Activated CD4-positive, alpha-beta memory T cell treated with anti-CD3 and anti-CD28 coated beads for 36 hours (primary cell): ENCODE results near the gene IFI16. TPM values are rescaled to one million over a fixed set of nuclear protein-coding genes. Genes with fewer than 3 reads are reported as not detected.
A peak's percentile ranks its signal among the peaks of the same experiment; 100 is the strongest.
"Not testable (repeated sequence)": the region's sequence is repeated elsewhere in the genome, so short reads cannot be mapped to it uniquely, and the experiment has no call there.

Experiments used
- CTCF ChIA-PET: fragments of 350-600 bp; sonication (Branson Sonifier 250); formaldehyde crosslinking; loops from one replicate; lab custom pipeline; 2021; ENCODE audit warnings: antibody characterized with exemption, inconsistent platforms; lab: Charles Lee
- POLR2A ChIA-PET: fragments of 350-600 bp; sonication (Branson Sonifier 250); formaldehyde crosslinking; loops from one replicate; lab custom pipeline; 2021; ENCODE audit warnings: antibody characterized with exemption; lab: Charles Lee
- DNase-seq: peaks from one replicate; pipeline ENCODE4 v3.0.0-alpha.2; 2020
- H3K27ac Mint-ChIP-seq: one replicate; pipeline ENCODE4 v1.8.0; 2021; ENCODE audit warnings: mixed read lengths
- H3K27me3 Mint-ChIP-seq: one replicate; pipeline ENCODE4 v1.8.0; 2021; ENCODE audit warnings: mixed read lengths
- H3K36me3 Mint-ChIP-seq: one replicate; pipeline ENCODE4 v1.8.0; 2021; ENCODE audit warnings: mixed read lengths
- H3K4me1 Mint-ChIP-seq: one replicate; pipeline ENCODE4 v1.8.0; 2021; ENCODE audit warnings: low read depth, mixed read lengths
- H3K4me3 Mint-ChIP-seq: one replicate; pipeline ENCODE4 v1.8.0; 2021; ENCODE audit warnings: mild to moderate bottlenecking, mixed read lengths
- H3K9me3 Mint-ChIP-seq: one replicate; pipeline ENCODE4 v1.8.0; 2021; ENCODE audit warnings: mixed read lengths
- intact Hi-C: fragments of 100-400 bp; cut with micrococcal nuclease; formaldehyde crosslinking; loops from one replicate; pipeline ENCODE4 v1.15.1; 2023
- total RNA-seq, 2 experiments: library from RNA; stranded (reverse); gene quantifications; one replicate each; pipeline ENCODE4 v1.2.3, GENCODE V29; 2021

Gene IFI16
- total RNA-seq, 2 experiments from 2014 or later: 215 to 220 TPM

DNA sequence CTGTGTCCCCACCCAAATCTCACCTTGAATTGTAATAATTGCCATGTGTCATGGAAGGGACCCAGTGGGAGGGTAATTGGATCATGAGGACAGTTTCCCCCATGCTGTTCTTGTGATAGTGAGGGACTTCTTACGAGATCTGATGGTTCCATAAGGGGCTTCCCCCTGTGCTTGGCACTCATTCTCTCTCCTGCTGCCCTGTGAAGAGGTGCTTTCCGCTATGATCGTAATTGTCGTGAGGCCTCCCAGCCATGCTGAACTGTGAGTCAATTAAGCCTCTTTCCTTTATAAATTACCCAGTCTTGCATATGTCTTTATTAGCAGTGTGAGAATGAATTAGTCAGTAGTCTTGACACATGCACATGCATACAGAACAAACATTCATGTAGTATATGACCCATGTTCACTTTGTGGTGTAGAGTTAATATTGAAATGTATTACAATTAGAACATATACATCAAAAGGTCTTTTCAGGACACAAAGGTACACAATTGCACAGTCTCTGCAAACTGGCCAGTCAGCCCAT is 16.9 kb upstream of the IFI16 start:
- POLR2A ChIA-PET: no interaction called here
- peaks cover 33% of the 10 kb centered on the region for H3K9me3 Mint-ChIP-seq
- H3K27me3 Mint-ChIP-seq: no peaks in the 10 kb centered on the region
- H3K36me3 Mint-ChIP-seq: peaks cover 57% of the 10 kb centered on the region
- CTCF ChIA-PET: no interaction called here
- peak; percentile 27 for DNase-seq
- H3K27ac Mint-ChIP-seq: no peak overlapping the region
- no peak overlapping the region for H3K4me3 Mint-ChIP-seq
- peaks cover 24% of the 10 kb centered on the region for H3K4me1 Mint-ChIP-seq
- intact Hi-C loops: loop anchor here (10.0 kb wide), 2 partner anchors 278 to 348 kb away; no protein-coding TSS in a partner anchor

DNA sequence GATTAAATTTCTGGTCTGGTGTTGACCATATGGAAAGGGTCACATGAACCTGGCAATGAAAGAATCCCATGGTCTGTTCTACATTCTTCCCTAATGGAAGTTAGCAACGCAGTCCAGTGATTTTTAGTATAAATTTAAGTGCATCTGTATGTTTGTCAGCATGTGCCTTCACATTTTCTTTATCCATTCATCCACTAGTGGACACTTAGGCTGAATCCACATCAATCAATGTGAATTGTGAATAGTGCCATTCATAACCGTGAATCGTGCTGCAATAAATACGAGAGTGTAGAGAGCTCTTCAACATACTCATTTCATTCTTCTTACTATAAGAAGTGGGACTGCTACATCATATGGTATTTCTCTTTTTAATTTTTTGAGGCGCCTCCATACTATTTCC is 12.7 kb upstream of the IFI16 start:
- intact Hi-C loops: loop anchor here (5.0 to 10.0 kb wide), 3 partner anchors 165 to 352 kb away; partner anchors contain the start of gene MNDA
- H3K36me3 Mint-ChIP-seq: peaks cover 50% of the 10 kb centered on the region
- ChIA-PET POLR2A (interaction anchor here (2.5 kb wide), 1 partner anchor 12 kb away, joined by 28 read pairs; the partner anchor contains the start of gene IFI16), CTCF (interaction anchor here (0.6 to 3.1 kb wide), 4 partner anchors 28 to 793 kb away, joined by 3 to 46 read pairs (median 12); no protein-coding TSS in a partner anchor)
- no peaks in the 10 kb centered on the region for H3K27me3 Mint-ChIP-seq
- H3K4me1 Mint-ChIP-seq: peaks cover 43% of the 10 kb centered on the region
- no peak for DNase-seq
- H3K27ac Mint-ChIP-seq: peak overlapping the region; percentile 52
- no peak overlapping the region for H3K4me3 Mint-ChIP-seq
- H3K9me3 Mint-ChIP-seq: peaks cover 32% of the 10 kb centered on the region

DNA sequence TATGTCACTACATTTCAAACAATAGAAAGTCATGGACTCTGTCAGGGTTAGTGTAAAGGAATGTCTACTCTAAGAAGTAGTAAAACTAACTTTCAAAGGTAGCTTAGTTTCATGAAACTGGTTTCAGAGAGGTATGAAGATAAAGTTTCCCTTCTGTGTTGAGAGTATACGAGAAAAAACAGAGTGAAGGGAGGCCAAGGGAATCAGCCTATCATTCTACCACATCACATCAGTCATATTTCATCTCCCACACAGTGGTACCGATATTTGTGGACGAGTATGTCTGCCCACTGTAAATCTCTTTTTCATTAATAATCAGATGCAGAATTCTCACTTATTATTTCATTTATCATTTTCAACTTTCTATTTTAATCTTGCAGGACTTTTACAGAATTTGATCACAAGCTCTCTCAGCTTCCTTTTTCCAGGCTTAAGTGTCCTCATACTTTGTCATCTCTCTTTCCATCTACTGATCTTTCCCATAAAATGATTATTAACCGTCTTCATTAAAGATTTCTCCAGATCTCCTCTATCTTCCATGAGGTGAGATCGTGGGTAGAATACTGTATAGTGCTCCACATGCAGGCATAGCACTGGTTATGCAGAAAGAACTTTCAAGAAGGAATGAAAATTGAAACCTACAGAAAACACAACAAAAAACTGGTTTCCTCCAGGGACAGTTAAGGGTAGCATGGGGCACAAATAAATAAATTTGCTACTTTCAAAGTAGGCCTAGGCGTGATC is 11.5 kb upstream of the IFI16 start:
- peak overlapping the region; percentile 5 for H3K4me3 Mint-ChIP-seq
- intact Hi-C loops: loop anchor here (1.0 to 10.0 kb wide), 9 partner anchors 29 to 795 kb away; partner anchors contain the start of genes MNDA and PYHIN1
- H3K27me3 Mint-ChIP-seq: no peaks in the 10 kb centered on the region
- peaks cover 38% of the 10 kb centered on the region for H3K36me3 Mint-ChIP-seq
- H3K9me3 Mint-ChIP-seq: peaks cover 20% of the 10 kb centered on the region
- POLR2A ChIA-PET: interaction anchor here (0.6 to 2.5 kb wide), 7 partner anchors 11 to 179 kb away, joined by 3 to 28 read pairs (median 3); partner anchors contain the start of genes AIM2 and IFI16
- H3K4me1 Mint-ChIP-seq: peaks cover 43% of the 10 kb centered on the region
- CTCF ChIA-PET: interaction anchor here (0.6 to 3.1 kb wide), 37 partner anchors 9 to 795 kb away, joined by 3 to 46 read pairs (median 4); partner anchors contain the start of genes AIM2, IFI16 and OR6N2
- no peak for DNase-seq
- H3K27ac Mint-ChIP-seq: peak overlapping the region; percentile 52

DNA sequence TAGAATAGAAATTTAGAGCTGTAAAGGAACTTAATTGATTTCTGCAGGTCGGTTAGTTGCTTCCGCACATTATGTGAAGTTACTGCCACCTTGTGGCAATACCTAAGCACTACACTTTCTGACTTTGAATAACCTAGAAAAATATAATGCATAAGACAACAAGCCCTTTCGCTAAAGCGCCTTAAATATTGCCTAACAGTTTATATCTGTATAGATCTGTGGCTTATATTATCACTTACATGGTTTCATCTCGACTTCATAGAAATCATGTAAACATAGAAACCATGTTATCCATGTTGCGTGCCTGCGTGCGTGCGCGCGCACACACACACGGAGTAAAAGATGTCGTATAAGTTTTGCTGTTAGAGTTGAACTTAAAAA is 10.9 kb upstream of the IFI16 start:
- intact Hi-C loops: loop anchor here (1.0 to 10.0 kb wide), 9 partner anchors 29 to 795 kb away; partner anchors contain the start of genes MNDA and PYHIN1
- Mint-ChIP-seq H3K9me3 (peaks cover 15% of the 10 kb centered on the region), H3K4me1 (peaks cover 43% of the 10 kb centered on the region), H3K27ac (peak overlapping the region; percentile 52), H3K36me3 (peaks cover 32% of the 10 kb centered on the region), H3K27me3 (no peaks in the 10 kb centered on the region), H3K4me3 (peak overlapping the region; percentile 5)
- DNase-seq: peak; percentile 25
- ChIA-PET CTCF (interaction anchor here (0.6 to 3.1 kb wide), 32 partner anchors 9 to 795 kb away, joined by 3 to 46 read pairs (median 4); partner anchors contain the start of genes AIM2, IFI16 and OR6N2), POLR2A (interaction anchor here (0.6 to 2.5 kb wide), 6 partner anchors 10 to 180 kb away, joined by 3 to 28 read pairs (median 4); partner anchors contain the start of genes AIM2 and IFI16)

DNA sequence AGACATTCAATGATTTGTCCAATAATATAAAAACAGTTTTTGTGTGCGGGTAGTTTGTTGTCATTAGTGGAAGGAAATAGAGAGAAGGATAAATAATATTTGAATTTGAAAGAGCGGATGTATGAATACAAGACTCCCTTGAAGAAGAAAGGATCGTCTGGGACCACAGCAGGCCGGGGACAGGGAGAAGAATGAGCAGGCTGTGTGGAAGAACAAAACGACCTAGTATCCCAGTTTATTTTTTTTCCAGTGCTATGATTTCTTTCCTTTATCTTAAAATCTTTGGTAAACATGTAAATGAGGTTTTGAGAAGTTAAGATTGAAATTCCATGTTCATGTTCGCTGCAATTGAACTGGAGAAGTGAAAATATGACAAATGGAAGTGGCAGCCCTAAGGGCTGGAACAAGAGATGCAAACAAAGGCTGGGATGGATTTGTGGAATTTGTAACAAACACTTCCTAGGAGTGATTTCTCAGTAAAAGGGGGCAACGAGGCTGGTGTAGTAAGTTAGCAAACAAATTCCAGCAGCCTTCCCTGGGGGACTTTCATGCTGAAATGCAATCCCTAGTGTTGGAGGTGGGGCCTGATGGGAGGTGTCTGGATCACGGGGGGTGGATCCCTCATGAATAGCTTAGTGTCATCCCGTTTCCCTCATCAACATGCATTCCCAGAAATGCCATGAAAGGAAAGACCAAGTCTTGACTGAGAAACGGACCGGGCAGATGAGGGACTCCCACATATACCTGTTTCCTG is 10.2 kb upstream of the IFI16 start:
- Mint-ChIP-seq H3K4me3 (no peak overlapping the region), H3K36me3 (peaks cover 29% of the 10 kb centered on the region), H3K9me3 (peaks cover 12% of the 10 kb centered on the region), H3K4me1 (peaks cover 43% of the 10 kb centered on the region), H3K27ac (no peak overlapping the region), H3K27me3 (no peaks in the 10 kb centered on the region)
- POLR2A ChIA-PET: interaction anchor here (1.3 kb wide), 1 partner anchor 77 kb away, joined by 3 read pairs; the partner anchor contains the start of gene AIM2
- no peak for DNase-seq
- CTCF ChIA-PET: interaction anchor here (0.9 to 1.9 kb wide), 4 partner anchors 71 to 795 kb away, joined by 4 to 16 read pairs (median 6); no protein-coding TSS in a partner anchor
- intact Hi-C loops: loop anchor here (5.0 to 10.0 kb wide), 3 partner anchors 167 to 355 kb away; partner anchors contain the start of gene MNDA

DNA sequence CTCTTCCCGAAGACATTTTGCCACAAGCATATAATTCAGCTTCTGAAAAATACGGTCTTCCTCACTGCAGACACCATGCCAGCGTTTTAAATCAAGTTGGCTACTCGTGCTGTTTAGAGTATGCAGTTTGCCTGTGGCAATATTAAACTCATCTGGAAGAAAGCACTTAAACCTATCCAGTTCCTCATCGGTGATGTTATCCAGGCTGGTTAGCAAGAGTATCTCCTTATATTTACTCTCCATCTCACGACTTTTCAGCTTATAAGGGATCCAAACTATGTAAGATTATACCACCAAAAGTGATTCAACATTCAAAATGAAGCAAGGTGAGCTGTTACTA is 9.7 kb upstream of the IFI16 start:
- POLR2A ChIA-PET: interaction anchor here (1.3 kb wide), 1 partner anchor 76 kb away, joined by 3 read pairs; the partner anchor contains the start of gene AIM2

DNA sequence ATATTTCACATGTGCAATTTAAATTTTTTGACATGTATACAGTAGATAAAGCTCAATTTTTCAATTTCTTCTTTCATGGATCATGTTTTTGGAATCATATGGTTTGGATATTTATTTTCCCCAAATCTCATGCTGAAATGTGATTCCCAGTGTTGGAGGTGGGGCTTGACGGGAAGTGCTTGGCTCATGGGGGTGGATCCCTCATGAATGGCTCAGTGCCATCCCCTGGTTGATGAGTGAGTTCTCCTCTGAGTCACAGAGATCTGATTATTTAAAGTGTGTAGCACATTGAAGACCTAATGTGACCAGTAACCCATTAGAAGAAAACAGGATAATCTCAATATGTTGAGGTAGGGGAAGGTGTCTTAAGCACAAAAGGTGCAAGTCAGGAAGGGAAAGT is 9.1 kb upstream of the IFI16 start:
- CTCF ChIA-PET: interaction anchor here (0.9 to 1.9 kb wide), 3 partner anchors 70 to 207 kb away, joined by 5 to 16 read pairs (median 6); no protein-coding TSS in a partner anchor
- Mint-ChIP-seq H3K36me3 (peaks cover 22% of the 10 kb centered on the region), H3K9me3 (peaks cover 2% of the 10 kb centered on the region), H3K4me1 (peaks cover 50% of the 10 kb centered on the region), H3K27me3 (no peaks in the 10 kb centered on the region), H3K27ac (no peak overlapping the region), H3K4me3 (no peak overlapping the region)
- intact Hi-C loops: no loop called here
- peak; percentile 20 for DNase-seq
- POLR2A ChIA-PET: interaction anchor here (1.3 kb wide), 1 partner anchor 76 kb away, joined by 3 read pairs; the partner anchor contains the start of gene AIM2

More for the DNA sequence above, 9.7 kb upstream of the IFI16 start:
- no peaks in the 10 kb centered on the region for H3K27me3 Mint-ChIP-seq
- H3K9me3 Mint-ChIP-seq: peaks cover 6% of the 10 kb centered on the region
- no peak overlapping the region for H3K27ac Mint-ChIP-seq
- intact Hi-C loops: no loop called here
- peaks cover 46% of the 10 kb centered on the region for H3K4me1 Mint-ChIP-seq
- CTCF ChIA-PET: interaction anchor here (0.9 to 1.9 kb wide), 4 partner anchors 71 to 796 kb away, joined by 4 to 16 read pairs (median 6); no protein-coding TSS in a partner anchor
- H3K36me3 Mint-ChIP-seq: peaks cover 23% of the 10 kb centered on the region
- no peak overlapping the region for H3K4me3 Mint-ChIP-seq
- DNase-seq: no peak

DNA sequence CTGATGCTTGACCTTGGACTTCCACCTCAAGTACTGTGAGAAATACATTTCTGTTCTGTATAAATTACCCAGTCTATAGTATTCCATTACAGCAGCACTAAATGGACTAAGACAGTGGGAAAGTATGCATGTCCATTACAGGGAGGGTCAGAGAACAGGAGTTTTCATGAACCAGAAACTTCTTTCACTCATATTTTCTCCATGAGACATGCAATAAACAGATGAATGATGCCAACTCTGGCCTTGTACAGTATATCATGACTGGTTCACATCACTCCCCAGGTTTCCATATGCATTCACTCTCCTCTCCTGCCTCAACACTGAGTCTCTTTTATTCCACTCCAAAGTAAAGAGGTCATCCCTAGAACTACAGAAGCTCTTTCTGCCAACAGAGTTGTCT is 4.5 kb upstream of the IFI16 start:
- intact Hi-C loops: no loop called here
- peaks cover 35% of the 10 kb centered on the region for H3K36me3 Mint-ChIP-seq
- POLR2A ChIA-PET: interaction anchor here (0.7 to 1.6 kb wide), 2 partner anchors 10 to 72 kb away, joined by 3 to 8 read pairs; partner anchors contain the start of gene AIM2
- peaks cover 50% of the 10 kb centered on the region for H3K4me1 Mint-ChIP-seq
- no peaks in the 10 kb centered on the region for H3K9me3 Mint-ChIP-seq
- CTCF ChIA-PET: interaction anchor here (0.8 kb wide), 2 partner anchors 67 to 71 kb away, joined by 3 to 4 read pairs; partner anchors contain the start of gene AIM2
- H3K27ac Mint-ChIP-seq: peak overlapping the region; percentile 71
- H3K27me3 Mint-ChIP-seq: no peaks in the 10 kb centered on the region
- no peak overlapping the region for H3K4me3 Mint-ChIP-seq
- DNase-seq: no peak

DNA sequence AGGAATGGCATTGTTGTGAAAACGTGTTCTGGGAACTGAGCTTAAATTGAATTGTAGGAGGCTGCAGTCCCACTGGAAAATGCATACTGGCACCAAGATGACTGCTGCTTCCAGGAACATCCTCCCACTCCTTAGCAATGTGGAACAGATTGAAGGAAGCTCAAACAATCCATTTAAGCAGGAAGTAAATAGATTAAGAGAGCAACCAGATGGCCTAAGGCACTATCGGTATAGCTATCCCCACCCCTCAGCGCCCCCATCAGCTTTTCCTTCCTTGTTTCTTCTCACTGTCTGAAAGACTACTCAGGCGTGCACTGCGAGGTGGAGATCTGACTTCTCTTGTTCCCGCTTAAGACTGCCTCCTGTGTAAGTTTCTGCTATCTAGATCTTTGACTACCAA is 4.0 kb upstream of the IFI16 start:
- Mint-ChIP-seq H3K36me3 (peaks cover 37% of the 10 kb centered on the region), H3K4me3 (no peak overlapping the region), H3K27me3 (no peaks in the 10 kb centered on the region), H3K9me3 (no peaks in the 10 kb centered on the region), H3K4me1 (peaks cover 48% of the 10 kb centered on the region), H3K27ac (peak overlapping the region; percentile 71)
- intact Hi-C loops: no loop called here
- DNase-seq: no peak
- ChIA-PET CTCF (interaction anchor here (0.8 kb wide), 1 partner anchor 71 kb away, joined by 4 read pairs; the partner anchor contains the start of gene AIM2), POLR2A (interaction anchor here (0.7 to 1.6 kb wide), 2 partner anchors 10 to 71 kb away, joined by 3 to 8 read pairs; partner anchors contain the start of gene AIM2)

DNA sequence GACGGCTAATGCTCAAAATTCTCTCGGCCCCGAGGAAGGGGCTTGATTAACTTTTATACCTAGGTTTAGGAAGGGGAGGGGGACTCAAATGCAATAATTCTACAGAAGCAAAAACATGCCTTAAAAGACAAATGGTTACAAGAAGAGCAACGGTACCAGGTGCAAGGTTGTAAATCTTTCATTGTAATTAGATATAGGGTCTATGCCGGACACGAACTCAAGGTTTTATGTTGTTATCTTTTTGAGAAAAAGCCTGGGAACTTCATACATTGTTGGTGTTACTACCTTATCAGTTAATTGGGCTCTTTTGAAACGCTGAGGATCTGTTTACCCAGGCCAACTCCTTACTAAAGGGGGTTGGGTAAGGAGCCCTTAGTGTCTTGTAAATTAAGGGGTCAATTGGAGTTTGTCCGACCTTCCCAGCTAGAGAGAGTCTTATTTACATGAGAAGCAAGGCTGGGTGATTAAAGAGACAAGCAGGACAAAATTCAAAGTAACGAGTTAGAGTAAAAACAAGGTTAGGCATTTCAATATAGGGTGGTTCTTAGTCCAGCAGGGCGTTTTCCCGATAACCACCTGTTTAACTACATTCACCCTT is 3.4 kb upstream of the IFI16 start:
- H3K27me3 Mint-ChIP-seq, H3K9me3 Mint-ChIP-seq, DNase-seq, intact Hi-C loops, H3K4me3 Mint-ChIP-seq: not testable (repeated sequence)
- Mint-ChIP-seq H3K4me1 (peaks cover 46% of the 10 kb centered on the region), H3K36me3 (peaks cover 41% of the 10 kb centered on the region), H3K27ac (peak overlapping the region; percentile 71)
- ChIA-PET POLR2A (interaction anchor here (1.6 kb wide), 1 partner anchor 71 kb away, joined by 8 read pairs; the partner anchor contains the start of gene AIM2), CTCF (interaction anchor here (0.8 kb wide), 1 partner anchor 70 kb away, joined by 4 read pairs; the partner anchor contains the start of gene AIM2)
